Measurements from ENCODE around the gene ZKSCAN3. TPM values are rescaled to one million over a fixed set of nuclear protein-coding genes. Genes with fewer than 3 reads are reported as not detected.
A peak's percentile ranks its signal among the peaks of the same experiment; 100 is the strongest.

ZKSCAN3 gene
- total RNA-seq, 1 donor from 2014 or later = 12.1 TPM

GRCh38 chr6:28384143-28384533, 34.4 kb downstream of the ZKSCAN3 start:
- peaks cover 28% of the 10 kb centered on the region for H3K36me3 Mint-ChIP-seq
- DNase-seq (ENCODE audit: low spot score in 2 of 2, unreplicated experiment in 2 of 2) = no peak
- TF ChIP-seq CTCF (IDR thresholded peaks at IDR 0.05; ENCODE audit: unreplicated experiment) = no peak
- H3K9me3 Mint-ChIP-seq = peaks cover 5% of the 10 kb centered on the region
- H3K27me3 Mint-ChIP-seq (ENCODE audit: low read depth) = no peaks in the 10 kb centered on the region
- peaks cover 15% of the 10 kb centered on the region for H3K4me1 Mint-ChIP-seq
- H3K4me3 Mint-ChIP-seq = no peak overlapping the region
- no peak overlapping the region for H3K27ac Mint-ChIP-seq

GRCh38 chr6:28390688-28391087, 40.9 kb downstream of the ZKSCAN3 start:
- TF ChIP-seq CTCF (IDR thresholded peaks at IDR 0.05; ENCODE audit: unreplicated experiment) = no peak
- Mint-ChIP-seq H3K4me1 (peaks cover 13% of the 10 kb centered on the region), H3K27me3 (ENCODE audit: low read depth) (no peaks in the 10 kb centered on the region), H3K9me3 (no peaks in the 10 kb centered on the region), H3K4me3 (no peak overlapping the region), H3K27ac (no peak overlapping the region), H3K36me3 (peaks cover 38% of the 10 kb centered on the region)
- no peak for DNase-seq (ENCODE audit: low spot score in 2 of 2, unreplicated experiment in 2 of 2)

- no peak for TF ChIP-seq CTCF (IDR thresholded peaks at IDR 0.05; ENCODE audit: unreplicated experiment)
- peaks cover 46% of the 10 kb centered on the region for H3K36me3 Mint-ChIP-seq
- peaks cover 39% of the 10 kb centered on the region for H3K4me1 Mint-ChIP-seq
- no peak overlapping the region for H3K27ac Mint-ChIP-seq
- no peak for DNase-seq (ENCODE audit: low spot score in 2 of 2, unreplicated experiment in 2 of 2)
- no peak overlapping the region for H3K4me3 Mint-ChIP-seq
- no peaks in the 10 kb centered on the region for H3K9me3 Mint-ChIP-seq
- no peaks in the 10 kb centered on the region for H3K27me3 Mint-ChIP-seq (ENCODE audit: low read depth)
Measured at GRCh38 chr6:28393912-28394662, 44.3 kb downstream of the ZKSCAN3 start.

DNA sequence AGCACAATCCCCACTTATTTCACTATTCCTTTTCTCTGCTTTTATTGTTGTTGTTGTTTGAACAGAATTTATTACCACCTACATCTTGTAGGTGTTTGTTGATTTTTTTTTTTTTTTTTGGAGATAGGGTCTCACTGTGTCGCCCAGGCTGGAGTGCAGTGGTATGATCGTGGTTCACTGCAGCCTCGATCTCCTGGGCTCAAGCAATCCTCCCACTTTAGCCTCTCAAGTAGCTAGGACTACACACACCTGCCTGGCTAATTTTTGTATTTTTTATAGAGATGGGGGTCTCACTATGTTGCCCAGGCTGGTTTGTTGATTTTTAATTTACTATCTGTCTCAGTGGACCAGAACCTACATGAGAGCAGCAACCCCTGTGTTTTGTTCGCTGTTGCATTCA, 46.2 kb downstream of the ZKSCAN3 start:
- Mint-ChIP-seq H3K36me3 (peaks cover 33% of the 10 kb centered on the region), H3K27me3 (ENCODE audit: low read depth) (peaks cover 1% of the 10 kb centered on the region), H3K4me1 (peaks cover 47% of the 10 kb centered on the region), H3K27ac (no peak overlapping the region), H3K4me3 (no peak overlapping the region), H3K9me3 (no peaks in the 10 kb centered on the region)
- DNase-seq (ENCODE audit: low spot score in 2 of 2, unreplicated experiment in 2 of 2) = no peak
- TF ChIP-seq CTCF (IDR thresholded peaks at IDR 0.05; ENCODE audit: unreplicated experiment) = no peak

DNA sequence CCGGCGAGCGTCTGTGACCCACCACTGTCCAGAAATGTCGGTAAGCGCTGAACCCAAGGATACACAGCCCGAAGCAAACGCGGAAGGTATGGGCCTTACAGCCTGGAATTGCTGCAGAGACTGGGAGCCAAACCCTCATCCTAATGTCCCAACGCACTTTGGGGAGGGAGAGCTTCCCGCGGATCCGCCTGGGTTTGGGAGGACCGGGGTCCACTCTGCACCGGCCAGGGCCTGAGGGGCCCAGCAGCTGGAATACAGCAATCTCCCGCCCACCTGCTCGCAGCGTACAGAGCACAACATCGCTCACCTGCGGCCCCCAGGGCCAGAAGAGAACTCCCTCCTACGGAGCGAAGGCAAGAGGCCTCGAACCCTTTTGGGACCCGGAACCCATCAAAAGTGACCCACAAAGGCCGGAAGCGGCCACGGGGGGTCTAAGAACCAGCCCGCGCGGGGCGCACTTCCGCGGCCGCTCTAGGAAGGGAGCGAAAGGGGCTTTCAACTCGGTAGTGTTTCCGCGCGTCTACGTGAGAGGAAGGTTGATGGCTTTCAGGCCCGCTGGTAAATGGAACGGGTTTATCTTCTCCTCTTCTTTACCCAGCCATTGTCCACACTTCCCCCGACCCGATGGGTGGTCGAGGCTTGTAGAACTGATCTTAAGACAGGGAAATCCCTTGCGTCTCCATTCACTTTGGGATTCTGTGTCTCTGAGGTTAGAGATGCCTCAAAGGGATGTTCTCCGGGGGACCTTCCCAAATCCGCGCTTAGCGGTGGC, 49.8 kb downstream of the ZKSCAN3 start, which contains the start of gene ZSCAN12:
Gene ZSCAN12 (minus strand): TSS at position 398 of the 772 bp plus-strand sequence. CDS start 1,342 bp downstream, outside the sequence.
- H3K9me3 Mint-ChIP-seq = no peaks in the 10 kb centered on the region
- TF ChIP-seq CTCF (IDR thresholded peaks at IDR 0.05; ENCODE audit: unreplicated experiment) = no peak
- H3K27ac Mint-ChIP-seq = peak within 1 kb of the TSS; percentile 88
- H3K27me3 Mint-ChIP-seq (ENCODE audit: low read depth) = peaks cover 33% of the 10 kb centered on the region
- DNase-seq (ENCODE audit: low spot score in 2 of 2, unreplicated experiment in 2 of 2) = peak; percentile 51 to 68
- peaks cover 15% of the 10 kb centered on the region for H3K36me3 Mint-ChIP-seq
- peaks cover 43% of the 10 kb centered on the region for H3K4me1 Mint-ChIP-seq
- peak within 1 kb of the TSS; percentile 96 for H3K4me3 Mint-ChIP-seq
